Endothelial cell of umbilical vein (primary cell): ENCODE data around the gene EME2. TPM values are rescaled to one million over a fixed set of nuclear protein-coding genes. Genes with fewer than 3 reads are reported as not detected.

Experiments
- BruUV-seq: library from RNA; stranded (reverse); fragments of 400-500 nt; replicated peaks from 2 replicates; lab custom pipeline; 2021; lab: Mats Ljungman, UMichigan
- CTCF ChIA-PET: fragments of 300-600, 350-600 bp; sonication (Branson Sonifier 250); formaldehyde crosslinking; loops from one replicate; lab custom pipeline; 2021; ENCODE audit warnings: antibody characterized with exemption, inconsistent platforms; lab: Charles Lee
- POLR2A ChIA-PET: fragments of 300-600, 350-600 bp; sonication (Branson Sonifier 250); formaldehyde crosslinking; loops from one replicate; lab custom pipeline; 2021; ENCODE audit warnings: antibody characterized with exemption, inconsistent platforms; lab: Charles Lee
- DNase-seq: peaks from one replicate; pipeline ENCODE4 v3.0.0-alpha.2; 2011; ENCODE audit warnings: low read depth, low spot score
- FAIRE-seq: peaks from 2 replicates; lab custom pipeline; 2011; peaks lifted over from hg19 to GRCh38; lab: Jason Lieb, UNC
- H2AFZ ChIP-seq: 2 replicates; pipeline ENCODE4 v1.6.0; 2012; ENCODE audit warnings: low read depth, low read length, control low read depth, inconsistent platforms
- H3K27ac ChIP-seq: 2 replicates; pipeline ENCODE4 v1.5.1; 2011; ENCODE audit warnings: low read depth, mild to moderate bottlenecking, control low read depth, low read length, moderate library complexity; ENCODE audit not compliant: insufficient read depth
- H3K27me3 ChIP-seq, 2 experiments: 2 replicates each; pipeline versions ENCODE4 v1.6.0 to v1.6.1; 2011; ENCODE audit warnings: low read length in 2 of 2, mixed read lengths in 1 of 2; ENCODE audit not compliant: control insufficient read depth in 2 of 2, insufficient read depth in 2 of 2
- H3K36me3 ChIP-seq, 2 experiments: 2 replicates in 1 of 2; 3 replicates in 1 of 2; pipeline ENCODE4 v1.5.1; 2011; ENCODE audit warnings: low read length in 2 of 2, mild to moderate bottlenecking in 1 of 2, moderate library complexity in 1 of 2; ENCODE audit not compliant: control insufficient read depth in 2 of 2, insufficient read depth in 2 of 2; ENCODE audit errors: extremely low read depth in 1 of 2
- H3K4me1 ChIP-seq: 3 replicates; pipeline ENCODE4 v1.5.1; 2011; ENCODE audit warnings: mild to moderate bottlenecking, low read length; ENCODE audit not compliant: control insufficient read depth, insufficient read depth; ENCODE audit errors: extremely low read depth
- H3K4me2 ChIP-seq: 2 replicates; pipeline ENCODE4 v1.6.1; 2011; ENCODE audit warnings: low read length, control low read depth, mixed read lengths; ENCODE audit not compliant: insufficient read depth
- H3K4me3 ChIP-seq, 3 experiments: fragments of 200-600 bp in 1 of 3; sonication (generic), shearing (Covaris generic) in 1 of 3; replicated peaks in 1 of 3; 2 replicates each; pipeline ENCODE4 v1.5.1; 2011 to 2016; ENCODE audit warnings: control low read depth in 3 of 3, low read length in 3 of 3, mild to moderate bottlenecking in 2 of 3, inconsistent platforms in 1 of 3, low read depth in 1 of 3, moderate library complexity in 1 of 3; ENCODE audit not compliant: insufficient read depth in 1 of 3
- H3K79me2 ChIP-seq: 2 replicates; pipeline ENCODE4 v1.6.0; 2012; ENCODE audit warnings: low read length, inconsistent platforms; ENCODE audit not compliant: control insufficient read depth, insufficient read depth
- H3K9ac ChIP-seq: replicated peaks from 2 replicates; pipeline ENCODE3; 2011; ENCODE audit warnings: low read length, control low read depth; ENCODE audit not compliant: insufficient read depth; ENCODE audit errors: extremely low read depth
- H3K9me1 ChIP-seq: replicated peaks from 3 replicates; pipeline ENCODE4 v1.6.0; 2011; ENCODE audit warnings: mild to moderate bottlenecking, low read length; ENCODE audit not compliant: control insufficient read depth, insufficient read depth; ENCODE audit errors: extremely low read depth
- H3K9me3 ChIP-seq: replicated peaks from 2 replicates; pipeline ENCODE4 v1.5.1; 2012; ENCODE audit warnings: low read length, inconsistent platforms; ENCODE audit not compliant: control insufficient read depth, insufficient read depth
- H4K20me1 ChIP-seq: replicated peaks from 2 replicates; pipeline ENCODE3; 2011; ENCODE audit warnings: mild to moderate bottlenecking, low read length; ENCODE audit not compliant: control insufficient read depth, insufficient read depth; ENCODE audit errors: extremely low read depth
- CTCF ChIP-seq, 2 donors: IDR thresholded peaks; 1 replicate in 1 of 2; 2 replicates in 1 of 2; pipeline ENCODE4 v1.5.1; 2011; ENCODE audit warnings: low read length in 2 of 2, mild to moderate bottlenecking in 2 of 2, moderate library complexity in 2 of 2, control low read depth in 1 of 2, inconsistent platforms in 1 of 2, low read depth in 1 of 2; ENCODE audit not compliant: insufficient read depth in 1 of 2; ENCODE audit errors: extremely low read depth in 1 of 2
- EZH2 ChIP-seq: IDR thresholded peaks from 2 replicates; pipeline ENCODE4 v1.6.1; 2012; ENCODE audit warnings: borderline replicate concordance, low read depth, mild to moderate bottlenecking, moderate library complexity, low read length, inconsistent platforms; ENCODE audit not compliant: severe bottlenecking
- GATA2 ChIP-seq: IDR thresholded peaks from 2 replicates; pipeline ENCODE4 v1.7.0; 2011; ENCODE audit warnings: low read depth, mild to moderate bottlenecking, moderate library complexity, mixed read lengths, low read length; ENCODE audit not compliant: insufficient read length, insufficient read depth
- MYC ChIP-seq: IDR thresholded peaks from one replicate; pipeline ENCODE4 v1.6.1; 2011; ENCODE audit warnings: mild to moderate bottlenecking, low read depth, low read length
- POLR2AphosphoS5 ChIP-seq: IDR thresholded peaks from 2 replicates; pipeline ENCODE4 v1.6.1; 2012; ENCODE audit warnings: low read depth, mild to moderate bottlenecking, control low read depth, low read length, moderate library complexity; ENCODE audit not compliant: insufficient read depth
- dilution Hi-C: fragments of 300-500 bp; cut with MboI; formaldehyde crosslinking; loops from one replicate; pipeline ENCODE4 v1.15.0; 2019; ENCODE audit warnings: low sequenced_read_pairs; ENCODE audit not compliant: extremely low pct_ligation_motif_present
- intact Hi-C: fragments of 100-400 bp; cut with micrococcal nuclease; formaldehyde crosslinking; loops from one replicate; pipeline ENCODE4 v1.10.0; 2022
- polyA plus RNA-seq, 4 experiments: library from polyadenylated mRNA; depleted of rRNA in 3 of 4; stranded (reverse) in 3 of 4; unstranded in 1 of 4; fragments of >200 nt; gene quantifications; 2 replicates each; pipeline versions ENCODE4 v1.2.1 to v1.2.3, GENCODE V29; 2011 to 2012; ENCODE audit warnings: missing spikeins in 1 of 4
- total RNA-seq: library from RNA; stranded (reverse); gene quantifications from 2 replicates; pipeline ENCODE4 v1.2.3, GENCODE V29; 2021

Gene EME2
- total and polyA plus RNA-seq, 2 donors (not counting 3 experiments of a cell fraction or from before 2014, with no cell fraction given) = 9.7 to 21.4 TPM

- intact Hi-C loops = no loop called here
- no TSS peak for BruUV-seq
- FAIRE-seq = no peak
- Histone ChIP-seq H3K36me3 (peaks cover 5 to 58% of the 10 kb centered on the region in 2 experiments), H3K79me2 (no peaks in the 10 kb centered on the region), H3K4me3 (no peak overlapping the region), H3K27ac (no peak overlapping the region), H3K4me1 (no peaks in the 10 kb centered on the region), H3K27me3 (no peaks in the 10 kb centered on the region), H3K4me2 (no peak overlapping the region), H3K9me1 (no peaks in the 10 kb centered on the region), H3K9ac (no peak overlapping the region), H4K20me1 (no peaks in the 10 kb centered on the region), H3K9me3 (no peaks in the 10 kb centered on the region), H2AFZ (no peak overlapping the region)
- no peak for TF ChIP-seq EZH2
- TF ChIP-seq POLR2AphosphoS5 = no peak
- no peak for TF ChIP-seq CTCF (IDR thresholded peaks at IDR 0.05; ENCODE audit: extremely low read depth in 1 of 2, insufficient read depth in 1 of 2, low read depth in 1 of 2, low read length in 2 of 2)
- no peak for TF ChIP-seq MYC
- TF ChIP-seq GATA2 = no peak
- CTCF ChIA-PET = interaction anchor here (0.9 kb wide), 1 partner anchor 59 kb away, joined by 3 read pairs; no protein-coding TSS in a partner anchor
- POLR2A ChIA-PET = no interaction called here
- DNase-seq = no peak
- dilution Hi-C loops = no loop called here
These were observed 9.6 kb upstream of the EME2 start for GRCh38 chr16:1762879-1763520.
